GM18519 (cell line): ENCODE results near the gene BLOC1S1.
"Not testable (repeated sequence)": the region's sequence is repeated elsewhere in the genome, so short reads cannot be mapped to it uniquely, and the experiment has no call there.

ENCODE experiments used
- ATAC-seq: cut with Tn5 transposase; IDR thresholded peaks from one replicate; pipeline ENCODE4 v1.9.1; 2021; ENCODE audit warnings: mild to moderate bottlenecking, moderate library complexity; ENCODE audit not compliant: unreplicated experiment, low FRiP score

BLOC1S1 gene

GRCh38 chr12:55741931-55742680 is 26.3 kb downstream of the BLOC1S1 start:
- no peak for ATAC-seq

GRCh38 chr12:55742719-55743405 is 27.0 kb downstream of the BLOC1S1 start, which contains the start of gene GDF11:
GDF11 (plus strand) TSS chr12:55743122; CDS start chr12:55743317, 195 bp downstream.
- no peak for ATAC-seq

GRCh38 chr12:55743406-55744339 is 27.8 kb downstream of the BLOC1S1 start:
- no peak for ATAC-seq

GRCh38 chr12:55744340-55745030 is 28.6 kb downstream of the BLOC1S1 start:
- no peak for ATAC-seq

GRCh38 chr12:55745361-55746173 is 29.7 kb downstream of the BLOC1S1 start:
- no peak for ATAC-seq

- ATAC-seq, result no peak
Observed at GRCh38 chr12:55746174-55746912, 30.5 kb downstream of the BLOC1S1 start.

GRCh38 chr12:55746913-55747231 is 31.0 kb downstream of the BLOC1S1 start:
- no peak for ATAC-seq

GRCh38 chr12:55748230-55748993 is 32.6 kb downstream of the BLOC1S1 start:
- ATAC-seq, result no peak

GRCh38 chr12:55755246-55755645 is 39.4 kb downstream of the BLOC1S1 start:
- ATAC-seq, result no peak

GRCh38 chr12:55757701-55758100 is 41.9 kb downstream of the BLOC1S1 start:
- ATAC-seq, result no peak

- ATAC-seq, result not testable (repeated sequence)
Observed at GRCh38 chr12:55758575-55758974, 42.7 kb downstream of the BLOC1S1 start.

- ATAC-seq, result no peak
Observed at GRCh38 chr12:55760663-55761062, 44.8 kb downstream of the BLOC1S1 start.

- no peak for ATAC-seq
Observed at GRCh38 chr12:55762646-55763045, 46.8 kb downstream of the BLOC1S1 start.

GRCh38 chr12:55765736-55766290 is 50.0 kb downstream of the BLOC1S1 start:
- ATAC-seq, result no peak

- no peak for ATAC-seq
Observed at GRCh38 chr12:55767156-55767555, 51.3 kb downstream of the BLOC1S1 start.
